ENCODE measurements around the gene CASKIN2.

DNA sequence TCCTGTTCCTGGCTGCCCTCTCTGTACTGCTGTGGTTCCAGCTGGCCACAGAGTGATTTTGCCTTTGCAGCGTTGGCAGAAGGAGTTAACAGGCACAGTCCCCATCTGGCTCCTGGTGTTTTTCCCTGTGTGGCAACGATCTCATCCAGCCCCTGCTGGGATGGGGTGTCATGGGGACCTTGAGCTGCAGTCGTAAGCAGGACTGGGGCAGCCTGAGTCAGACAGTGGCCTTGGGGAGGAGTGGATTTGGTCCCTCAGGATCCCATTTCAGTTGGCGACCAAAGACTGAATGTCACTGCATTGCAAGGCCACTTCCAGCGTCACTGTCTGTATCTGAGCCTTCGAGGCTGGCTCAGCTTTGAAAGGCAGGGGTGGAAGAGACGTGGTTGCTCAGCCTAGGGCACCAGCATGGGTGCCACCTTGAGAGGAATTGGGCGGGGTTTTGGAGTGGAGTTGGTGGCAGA lies 47.0 kb downstream of the CASKIN2 start:
- TF ChIP-seq POLR2A (IDR thresholded peaks at IDR 0.05) (no peak), EP300 (IDR thresholded peaks at IDR 0.05) (no peak)
- TF ChIP-seq, protein P1, sequence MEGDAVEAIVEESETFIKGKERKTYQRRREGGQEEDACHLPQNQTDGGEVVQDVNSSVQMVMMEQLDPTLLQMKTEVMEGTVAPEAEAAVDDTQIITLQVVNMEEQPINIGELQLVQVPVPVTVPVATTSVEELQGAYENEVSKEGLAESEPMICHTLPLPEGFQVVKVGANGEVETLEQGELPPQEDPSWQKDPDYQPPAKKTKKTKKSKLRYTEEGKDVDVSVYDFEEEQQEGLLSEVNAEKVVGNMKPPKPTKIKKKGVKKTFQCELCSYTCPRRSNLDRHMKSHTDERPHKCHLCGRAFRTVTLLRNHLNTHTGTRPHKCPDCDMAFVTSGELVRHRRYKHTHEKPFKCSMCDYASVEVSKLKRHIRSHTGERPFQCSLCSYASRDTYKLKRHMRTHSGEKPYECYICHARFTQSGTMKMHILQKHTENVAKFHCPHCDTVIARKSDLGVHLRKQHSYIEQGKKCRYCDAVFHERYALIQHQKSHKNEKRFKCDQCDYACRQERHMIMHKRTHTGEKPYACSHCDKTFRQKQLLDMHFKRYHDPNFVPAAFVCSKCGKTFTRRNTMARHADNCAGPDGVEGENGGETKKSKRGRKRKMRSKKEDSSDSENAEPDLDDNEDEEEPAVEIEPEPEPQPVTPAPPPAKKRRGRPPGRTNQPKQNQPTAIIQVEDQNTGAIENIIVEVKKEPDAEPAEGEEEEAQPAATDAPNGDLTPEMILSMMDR (IDR thresholded peaks at IDR 0.05), result no peak

Data from upper lobe of left lung (tissue), 4 donors.